Measurements from ENCODE around the gene ATP8B1.

DNA sequence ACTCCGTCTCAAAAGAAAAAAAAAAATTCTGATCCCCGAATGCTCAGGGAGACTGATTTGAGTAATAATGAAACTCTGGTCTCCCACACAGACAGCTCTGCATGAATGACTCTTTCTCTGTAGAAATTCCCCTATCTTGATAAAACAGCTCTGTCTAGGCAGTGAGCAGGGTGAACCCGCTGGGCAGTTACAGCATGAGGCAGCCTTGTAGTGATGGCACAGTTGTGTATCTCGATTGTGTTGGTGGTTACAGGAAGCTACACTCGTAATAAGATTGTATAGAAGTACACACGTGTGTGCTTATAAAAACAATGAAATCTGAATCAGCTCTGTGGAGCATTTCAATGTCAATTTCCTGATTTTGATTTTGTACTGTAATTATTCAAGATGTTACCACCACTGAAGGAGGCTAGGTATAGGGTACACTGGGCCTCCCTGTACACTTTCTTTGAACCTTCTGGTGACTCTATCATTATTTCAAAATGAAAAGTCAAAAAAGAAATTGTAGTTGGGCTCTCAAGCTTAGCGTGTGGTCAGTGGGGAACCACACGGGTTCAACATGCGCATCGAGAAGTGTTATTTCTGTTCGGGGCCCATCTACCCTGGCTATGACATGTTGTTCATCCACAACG, 34.9 kb upstream of the ATP8B1 start:
- TF ChIP-seq CTCF (conservative IDR thresholded peaks at IDR 0.05 in 1 of 2, IDR thresholded peaks at IDR 0.05 in 1 of 2; ENCODE audit: low read depth in 1 of 2, low read length in 2 of 2) = no peak
- no peak for TF ChIP-seq EZH2 (IDR thresholded peaks at IDR 0.05; ENCODE audit: low read length, missing control alignments)

Data from fibroblast of lung (primary cell).